SK-N-SH treated with all-trans-retinoic acid at 6 μM for 48 hours (cell line): ENCODE data around the gene TMUB2.

ENCODE experiments used
- ATAC-seq: fragments of 200-7000 bp; cut with Tn5 transposase; 3 replicates; pipeline ENCODE4 v1.9.1; 2020; ENCODE audit warnings: mild to moderate bottlenecking, moderate library complexity
- ARNTL ChIP-seq: fragments of 450-650 bp; formaldehyde crosslinking; IDR thresholded peaks from 2 replicates; pipeline ENCODE4 v1.5.0; 2020; ENCODE audit warnings: low read depth, mild to moderate bottlenecking, moderate library complexity, borderline replicate concordance
- BACH2 ChIP-seq: fragments of 250-450 bp; sonication (Bioruptor Pico); IDR thresholded peaks from 2 replicates; pipeline ENCODE4 v1.9.0; 2021; ENCODE audit warnings: mild to moderate bottlenecking, borderline replicate concordance
- CREB5 ChIP-seq: fragments of 250-450 bp; sonication (Bioruptor Pico); IDR thresholded peaks from 2 replicates; pipeline ENCODE4 v1.5.1; 2020; ENCODE audit warnings: low read depth, mild to moderate bottlenecking, moderate library complexity
- CSDC2 ChIP-seq: fragments of 250-450 bp; sonication (Bioruptor Pico); IDR thresholded peaks from 2 replicates; pipeline ENCODE4 v1.5.0; 2020; ENCODE audit warnings: mild to moderate bottlenecking, moderate library complexity
- CSRNP3 ChIP-seq: fragments of 250-450 bp; sonication (Bioruptor Pico); IDR thresholded peaks from 2 replicates; pipeline ENCODE4 v1.5.1; 2021; ENCODE audit warnings: mild to moderate bottlenecking, moderate library complexity
- ESRRG ChIP-seq: fragments of 250-450 bp; sonication (Bioruptor Pico); IDR thresholded peaks from 2 replicates; pipeline ENCODE4 v1.6.1; 2021; ENCODE audit warnings: mild to moderate bottlenecking
- GLIS3 ChIP-seq: fragments of 250-450 bp; sonication (Bioruptor Pico); IDR thresholded peaks from 2 replicates; pipeline ENCODE4 v1.5.0; 2020; ENCODE audit warnings: mild to moderate bottlenecking, moderate library complexity
- ISL1 ChIP-seq: fragments of 250-450 bp; sonication (Bioruptor Pico); IDR thresholded peaks from 2 replicates; pipeline ENCODE4 v2.1.2; 2022; ENCODE audit warnings: mild to moderate bottlenecking, moderate library complexity
- OSR1 ChIP-seq: fragments of 250-450 bp; sonication (Bioruptor Pico); IDR thresholded peaks from 2 replicates; pipeline ENCODE4 v1.8.0; 2022; ENCODE audit warnings: moderate library complexity, mild to moderate bottlenecking, inconsistent platforms
- PATZ1 ChIP-seq: fragments of 250-450 bp; sonication (Bioruptor Pico); IDR thresholded peaks from 2 replicates; pipeline ENCODE4 v1.8.0; 2020; ENCODE audit warnings: mild to moderate bottlenecking, moderate library complexity, borderline replicate concordance
- POU6F1 ChIP-seq: fragments of 250-450 bp; sonication (Bioruptor Pico); IDR thresholded peaks from 2 replicates; pipeline ENCODE4 v1.8.0; 2021; ENCODE audit warnings: low read depth, mild to moderate bottlenecking, moderate library complexity, borderline replicate concordance
- RARB ChIP-seq: fragments of 250-450 bp; sonication (Bioruptor Pico); IDR thresholded peaks from 2 replicates; pipeline ENCODE4 v1.8.0; 2021; ENCODE audit warnings: mild to moderate bottlenecking, moderate library complexity
- SNAI2 ChIP-seq: fragments of 250-450 bp; sonication (Bioruptor Pico); IDR thresholded peaks from 2 replicates; pipeline ENCODE4 v1.5.0; 2020; ENCODE audit warnings: mild to moderate bottlenecking, moderate library complexity
- TCF4 ChIP-seq: fragments of 250-450 bp; sonication (Bioruptor Pico); IDR thresholded peaks from 2 replicates; pipeline ENCODE4 v1.8.0; 2021; ENCODE audit warnings: mild to moderate bottlenecking, moderate library complexity, borderline replicate concordance
- TOX ChIP-seq: fragments of 250-450 bp; sonication (Bioruptor Pico); IDR thresholded peaks from 2 replicates; pipeline ENCODE4 v1.8.0; 2021; ENCODE audit warnings: mild to moderate bottlenecking, moderate library complexity, borderline replicate concordance
- ZC3H10 ChIP-seq: fragments of 250-450 bp; sonication (Bioruptor Pico); IDR thresholded peaks from 2 replicates; pipeline ENCODE4 v1.5.1; 2021; ENCODE audit warnings: mild to moderate bottlenecking, moderate library complexity
- ZFP30 ChIP-seq: fragments of 450-650 bp; formaldehyde crosslinking; IDR thresholded peaks from 2 replicates; pipeline ENCODE4 v1.5.0; 2022; ENCODE audit warnings: mild to moderate bottlenecking, moderate library complexity
- ZNF565 ChIP-seq: fragments of 450-650 bp; formaldehyde crosslinking; conservative IDR thresholded peaks from 2 replicates; pipeline ENCODE4 v1.5.0; 2020; ENCODE audit warnings: low read depth, mild to moderate bottlenecking, moderate library complexity
- ZNF8 ChIP-seq: fragments of 450-650 bp; formaldehyde crosslinking; IDR thresholded peaks from 2 replicates; pipeline ENCODE4 v1.5.0; 2020; ENCODE audit warnings: mild to moderate bottlenecking, moderate library complexity

Gene TMUB2

GRCh38 chr17:44202756-44203155 lies 16.0 kb downstream of the TMUB2 start:
- TF ChIP-seq ESRRG (CRISPR knock-in tag) = no peak
- TF ChIP-seq POU6F1 = no peak
- TF ChIP-seq RARB = no peak
- no peak for TF ChIP-seq SNAI2 (CRISPR knock-in tag)
- no peak for TF ChIP-seq ARNTL (CRISPR knock-in tag)
- TF ChIP-seq OSR1 (CRISPR knock-in tag) = no peak
- no peak for TF ChIP-seq CREB5 (CRISPR knock-in tag)
- TF ChIP-seq PATZ1 (CRISPR knock-in tag) = no peak
- TF ChIP-seq CSDC2 (CRISPR knock-in tag) = no peak
- no peak for TF ChIP-seq GLIS3 (CRISPR knock-in tag)
- TF ChIP-seq ZNF8 (CRISPR knock-in tag) = no peak
- no peak for TF ChIP-seq TOX (CRISPR knock-in tag)
- ATAC-seq = no peak

GRCh38 chr17:44203731-44204440 lies 17.1 kb downstream of the TMUB2 start:
- peak; percentile 4; the same call in 1 of the 3 replicates for ATAC-seq

GRCh38 chr17:44204441-44204882 lies 17.7 kb downstream of the TMUB2 start:
- peak; percentile 6 for ATAC-seq
- TF ChIP-seq CREB5 (CRISPR knock-in tag) (no peak), RARB (no peak), ISL1 (CRISPR knock-in tag) (no peak), TCF4 (no peak), ZNF565 (no peak), PATZ1 (CRISPR knock-in tag) (no peak), ZNF8 (CRISPR knock-in tag) (no peak), ARNTL (CRISPR knock-in tag) (no peak), BACH2 (CRISPR knock-in tag) (no peak), ZFP30 (no peak)
- TF ChIP-seq, all 23 proteins: peak for 0

More at GRCh38 chr17:44203731-44204440, 17.1 kb downstream of the TMUB2 start:
- TF ChIP-seq ZC3H10 (no peak), CSRNP3 (no peak), OSR1 (CRISPR knock-in tag) (no peak)
- TF ChIP-seq, all 23 proteins: peak for 0
